CD1c-positive myeloid dendritic cell (primary cell): ENCODE results near the gene CACNA1I.
"Not testable (repeated sequence)": the region's sequence is repeated elsewhere in the genome, so short reads cannot be mapped to it uniquely, and the experiment has no call there.

Experiments used
- DNase-seq: peaks from one replicate; pipeline ENCODE4 v3.0.0-alpha.2; 2016; ENCODE audit errors: extremely low spot score

Gene CACNA1I

GRCh38 chr22:39718921-39719475 lies 148.4 kb downstream of the CACNA1I start:
- DNase-seq = no peak

- no peak for DNase-seq
These were observed 149.3 kb downstream of the CACNA1I start for GRCh38 chr22:39719559-39720450.

DNA sequence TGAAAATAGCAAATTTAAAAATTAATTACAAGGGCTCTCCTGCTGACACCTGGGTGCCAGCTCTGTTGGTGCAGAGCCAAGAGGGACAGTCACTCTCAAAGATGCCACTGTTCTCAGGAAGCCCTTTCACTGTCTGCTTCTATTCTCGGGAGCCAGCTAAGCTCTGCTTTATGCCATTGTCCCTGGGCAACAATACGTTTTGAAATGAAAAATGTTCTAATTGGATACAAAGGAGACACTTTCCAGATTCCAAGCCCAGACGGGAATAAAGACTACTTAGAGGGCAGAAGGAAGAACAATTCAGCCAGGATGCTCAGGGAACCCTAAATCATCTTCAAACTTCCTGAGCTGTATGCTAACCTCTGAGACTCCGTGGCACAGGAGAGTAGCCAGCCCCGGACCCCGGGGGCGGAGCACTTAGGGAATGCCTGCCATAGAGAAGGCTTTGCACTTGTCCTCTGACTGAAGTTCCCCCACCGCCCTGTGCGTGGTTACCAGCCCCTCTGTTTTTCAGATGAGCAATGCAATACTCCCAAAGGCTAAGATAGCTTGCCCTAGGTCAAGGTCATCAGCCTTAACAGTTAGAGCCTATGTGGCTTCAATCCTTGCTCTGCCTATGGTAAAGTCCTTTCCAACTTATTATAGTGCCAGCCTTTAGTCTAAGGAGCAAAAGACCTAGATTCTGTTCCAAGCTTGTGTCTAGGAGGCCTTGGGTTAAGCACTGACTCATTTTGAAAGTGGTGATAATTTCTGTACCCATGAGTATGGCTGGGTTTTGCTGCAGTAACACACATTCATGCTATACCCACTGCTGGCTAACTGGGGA lies 150.9 kb downstream of the CACNA1I start:
- no peak for DNase-seq

GRCh38 chr22:39722032-39722325 lies 151.4 kb downstream of the CACNA1I start:
- DNase-seq = no peak

DNA sequence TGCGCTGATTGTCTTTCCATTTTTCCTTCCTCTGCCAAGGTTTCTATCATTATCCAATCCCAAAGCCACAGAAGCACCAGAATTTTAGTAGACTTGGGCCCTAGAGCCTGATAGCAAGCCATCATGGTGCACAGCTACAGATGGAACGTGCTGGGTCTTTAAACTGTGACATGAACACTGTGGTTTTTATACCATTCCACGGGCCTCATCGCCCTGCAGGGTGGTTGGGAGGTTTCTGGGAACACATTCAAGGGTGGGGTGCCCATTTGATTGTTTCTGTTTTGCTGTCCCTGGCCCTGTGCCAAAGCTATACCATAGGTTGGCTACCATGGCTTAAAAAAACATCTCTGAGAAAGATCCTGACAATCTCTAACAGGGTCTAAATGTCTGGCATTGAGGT lies 151.9 kb downstream of the CACNA1I start:
- no peak for DNase-seq

DNA sequence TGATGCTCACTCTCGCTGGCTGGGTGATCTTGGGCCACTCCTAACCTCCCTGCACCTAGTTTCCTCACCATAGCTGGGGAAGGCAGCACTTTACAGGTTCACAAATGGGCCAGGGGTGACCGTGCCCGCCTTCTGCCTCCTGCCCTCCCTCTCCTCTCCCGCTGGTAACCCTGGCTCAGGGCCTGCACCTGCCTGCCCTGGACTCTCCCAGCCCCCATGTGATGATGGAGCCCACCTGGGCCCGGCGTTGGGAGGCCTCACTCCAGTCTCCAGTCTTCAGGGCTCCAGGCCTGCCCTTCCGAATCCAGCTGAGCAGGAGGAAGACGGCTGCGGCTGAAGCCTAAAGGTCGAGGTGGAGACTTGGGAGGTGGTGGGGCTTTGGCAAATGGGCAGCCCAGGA lies 152.9 kb downstream of the CACNA1I start:
- DNase-seq = no peak

GRCh38 chr22:39723899-39724351 lies 153.4 kb downstream of the CACNA1I start:
- no peak for DNase-seq

- no peak for DNase-seq
These were observed 153.8 kb downstream of the CACNA1I start for GRCh38 chr22:39724390-39724789.

DNA sequence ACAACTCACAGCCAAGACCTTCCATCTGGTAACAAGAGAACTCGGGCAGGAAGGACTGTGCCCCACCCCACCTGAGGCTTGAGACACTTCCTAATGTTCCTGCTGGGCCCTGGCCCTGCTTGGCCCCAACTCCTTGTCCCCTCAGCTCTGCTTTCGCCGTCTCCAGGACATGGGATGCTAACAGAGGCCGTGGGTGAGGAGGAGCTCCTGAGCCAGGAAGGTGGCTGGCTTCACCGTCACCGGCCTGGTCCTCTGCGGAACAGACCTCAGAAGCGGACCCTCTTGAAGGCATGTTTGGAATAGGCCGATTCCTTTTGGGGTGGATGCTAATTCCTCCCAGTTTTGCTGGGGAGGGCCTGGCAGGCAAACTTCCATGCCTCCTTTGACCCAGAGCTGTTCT lies 154.3 kb downstream of the CACNA1I start:
- DNase-seq = no peak

DNA sequence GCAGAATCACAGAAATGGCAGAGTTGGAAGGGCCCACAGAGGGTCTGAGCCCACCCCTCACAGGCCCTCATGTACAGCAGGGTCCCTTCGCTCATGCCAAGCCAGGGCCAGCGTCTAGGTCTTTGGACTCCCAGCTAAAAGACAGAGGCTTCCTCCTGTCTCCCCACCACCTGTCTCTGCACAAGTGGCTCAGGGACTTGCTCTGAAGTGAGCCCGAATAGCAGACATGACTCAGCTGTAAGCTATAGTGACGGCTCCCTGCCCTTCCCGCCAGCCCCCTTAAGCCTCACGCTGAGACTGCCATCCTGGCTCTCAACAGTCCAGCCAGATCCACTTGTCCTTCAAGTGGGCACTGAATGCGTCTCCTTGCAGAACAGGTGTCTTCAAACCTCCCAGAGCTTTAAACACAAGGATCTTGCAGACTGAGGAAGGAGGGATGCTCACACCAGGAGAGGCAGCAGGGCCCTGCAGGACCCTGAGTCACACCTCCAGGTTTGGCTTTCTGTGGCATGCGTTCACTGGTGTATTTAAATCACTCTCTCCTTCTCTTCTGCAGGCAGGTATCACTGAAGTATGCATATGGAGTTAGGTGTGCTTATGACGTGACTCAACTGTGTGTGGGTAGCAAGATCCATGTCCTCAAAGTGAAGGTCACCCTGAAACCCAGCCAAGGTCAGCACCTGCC lies 154.9 kb downstream of the CACNA1I start:
- DNase-seq = no peak

GRCh38 chr22:39727541-39727940 lies 157.0 kb downstream of the CACNA1I start:
- no peak for DNase-seq

DNA sequence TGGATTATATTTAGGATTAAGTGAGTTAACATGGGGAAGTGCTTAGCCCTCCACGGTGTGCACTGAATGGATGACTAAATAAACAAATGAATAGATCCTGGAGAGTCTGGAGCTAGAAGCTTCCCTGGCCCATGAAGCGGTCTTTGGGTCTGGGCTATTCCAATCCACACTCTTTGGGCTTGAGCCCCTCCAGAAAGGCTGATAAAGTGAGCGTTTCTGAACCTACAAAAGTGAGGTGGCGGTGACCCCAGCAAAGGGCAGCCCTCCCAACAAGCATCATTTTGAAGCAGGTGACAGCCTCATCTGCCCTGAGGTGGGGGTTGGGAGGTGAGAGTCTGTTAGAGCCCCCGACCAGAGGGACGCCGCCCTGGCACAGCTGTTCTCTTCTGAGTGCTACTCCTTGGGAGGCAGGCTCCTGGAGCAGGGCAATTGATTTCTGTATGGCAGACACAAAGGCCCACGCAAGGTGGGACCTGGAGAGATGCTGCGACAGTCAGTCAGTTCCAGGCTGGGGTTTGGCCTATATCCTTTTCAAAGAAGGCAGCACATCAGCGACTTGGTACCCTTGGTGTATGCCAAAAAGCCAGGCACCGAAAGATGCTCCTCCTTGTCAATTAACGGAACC lies 157.8 kb downstream of the CACNA1I start:
- no peak for DNase-seq

DNA sequence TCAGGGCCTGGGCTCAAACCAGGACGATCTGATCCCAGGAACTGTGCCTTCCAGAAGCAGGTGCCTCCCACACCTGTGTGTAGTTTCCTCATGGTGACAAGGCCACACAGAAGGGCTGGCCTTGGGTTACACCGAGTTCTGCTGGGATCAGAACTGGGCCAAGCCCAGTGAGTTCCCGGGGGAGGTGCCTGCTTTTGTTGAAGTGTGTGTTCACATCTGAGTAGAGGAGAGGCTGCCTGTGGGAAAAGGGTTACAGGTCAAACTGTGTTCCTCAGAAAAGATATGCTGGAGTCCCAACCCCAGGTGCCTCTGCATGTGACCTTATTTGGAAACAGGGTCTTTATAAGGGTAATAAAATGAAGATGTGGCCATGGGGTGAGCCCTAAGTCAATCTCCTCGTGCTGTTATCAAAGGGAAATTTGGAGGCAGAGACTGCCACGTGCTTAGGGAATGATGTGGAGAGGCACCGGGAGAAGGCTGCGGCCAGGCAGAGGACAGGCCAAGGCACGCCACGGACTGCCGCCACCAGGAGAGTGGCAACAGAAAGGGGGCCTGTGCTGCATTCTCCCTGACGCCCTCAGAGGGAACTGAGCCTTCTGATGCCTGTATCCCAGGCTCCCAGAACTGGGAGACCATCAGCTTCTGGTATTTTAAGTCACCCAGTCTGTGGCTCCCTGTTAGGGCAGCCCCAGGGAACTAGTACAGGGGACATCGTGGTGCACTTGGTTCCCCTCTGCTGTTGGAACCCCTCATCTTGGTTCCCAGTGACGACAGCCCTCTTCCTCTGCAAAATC lies 158.8 kb downstream of the CACNA1I start:
- DNase-seq = no peak

DNA sequence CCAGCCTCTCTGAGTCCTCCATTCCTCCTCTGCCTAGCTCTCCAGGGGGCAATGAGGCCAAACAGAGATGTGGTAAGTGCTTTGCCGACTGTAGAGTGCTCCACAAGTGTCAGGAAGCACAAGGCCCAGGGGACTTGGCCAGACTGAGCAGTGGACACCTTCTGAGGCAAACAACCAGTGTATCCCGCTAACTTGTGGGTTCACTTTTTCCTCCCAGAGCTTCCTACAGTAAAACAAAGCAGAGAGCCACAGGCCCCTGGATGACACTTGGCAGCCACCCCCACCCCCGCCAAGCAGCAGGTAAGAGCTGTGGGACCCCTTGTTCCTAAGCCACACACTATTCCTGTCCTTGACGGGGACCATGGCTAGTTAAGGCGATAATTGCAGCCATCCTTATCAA lies 160.9 kb downstream of the CACNA1I start:
- DNase-seq = no peak

GRCh38 chr22:39731881-39732555 lies 161.5 kb downstream of the CACNA1I start:
- no peak for DNase-seq

- DNase-seq = no peak
These were observed 162.1 kb downstream of the CACNA1I start for GRCh38 chr22:39732625-39733024.

DNA sequence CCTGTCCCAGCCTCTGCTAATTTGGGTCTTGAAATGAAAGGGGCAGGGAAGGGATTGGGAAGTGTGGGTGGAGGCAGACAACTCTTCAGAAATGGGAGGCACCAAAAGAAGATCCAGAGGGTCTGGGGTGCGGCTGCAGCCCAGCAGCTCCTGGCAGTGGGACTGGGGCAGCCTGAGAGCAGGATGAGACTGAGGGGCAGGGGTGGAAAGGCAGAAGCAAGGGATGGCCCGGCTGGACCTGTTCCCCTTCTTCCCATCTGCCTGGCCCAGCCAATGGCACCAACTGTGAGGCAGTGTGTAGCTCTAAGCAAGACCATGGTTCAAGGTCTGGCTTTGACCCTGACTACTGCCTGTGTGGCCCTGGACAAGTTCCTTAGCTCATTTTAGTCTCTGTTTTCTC lies 162.6 kb downstream of the CACNA1I start:
- no peak for DNase-seq

- not testable (repeated sequence) for DNase-seq
These were observed 163.5 kb downstream of the CACNA1I start for GRCh38 chr22:39734046-39734445.

- no peak for DNase-seq
These were observed 164.3 kb downstream of the CACNA1I start for GRCh38 chr22:39734866-39735265.

- DNase-seq = no peak
These were observed 165.2 kb downstream of the CACNA1I start for GRCh38 chr22:39735776-39736175.
